Neural crest cell (in vitro differentiated cells): ENCODE results near the gene NCS1. TPM values are rescaled to one million over a fixed set of nuclear protein-coding genes. Genes with fewer than 3 reads are reported as not detected.
A peak's percentile ranks its signal among the peaks of the same experiment; 100 is the strongest.

Source experiments
- DNase-seq: peaks from one replicate; pipeline ENCODE4 v3.0.0; 2021; ENCODE audit warnings: low read depth, mixed read lengths, low spot score
- H3K27ac Mint-ChIP-seq: one replicate; pipeline ENCODE4 v1.8.0; 2021; ENCODE audit warnings: mild to moderate bottlenecking, mixed read lengths; ENCODE audit not compliant: unreplicated experiment
- H3K27me3 Mint-ChIP-seq: 2 replicates; pipeline ENCODE4 v1.8.0; 2021; ENCODE audit warnings: low read depth, mild to moderate bottlenecking, mixed read lengths
- H3K36me3 Mint-ChIP-seq: 2 replicates; pipeline ENCODE4 v1.8.0; 2021; ENCODE audit warnings: low read depth, mild to moderate bottlenecking, mixed read lengths
- H3K4me1 Mint-ChIP-seq: 2 replicates; pipeline ENCODE4 v1.8.0; 2021; ENCODE audit warnings: mixed read lengths
- H3K4me3 Mint-ChIP-seq: one replicate; pipeline ENCODE4 v1.8.0; 2021; ENCODE audit warnings: mild to moderate bottlenecking, mixed read lengths
- H3K9me3 Mint-ChIP-seq: 2 replicates; pipeline ENCODE4 v1.8.0; 2021; ENCODE audit warnings: mixed read lengths
- total RNA-seq: library from RNA; stranded (reverse); gene quantifications from 2 replicates; pipeline ENCODE4 v1.2.1, GENCODE V29; 2021
- TF ChIP-seq, protein P1 (sequence below): fragments of 200-600 bp; sonication (generic); conservative IDR thresholded peaks from 2 replicates; pipeline ENCODE4 v1.5.0; 2021; ENCODE audit warnings: antibody characterized with exemption, mild to moderate bottlenecking

Gene NCS1
- total RNA-seq, 1 donor from 2014 or later, result 60.1 TPM

DNA sequence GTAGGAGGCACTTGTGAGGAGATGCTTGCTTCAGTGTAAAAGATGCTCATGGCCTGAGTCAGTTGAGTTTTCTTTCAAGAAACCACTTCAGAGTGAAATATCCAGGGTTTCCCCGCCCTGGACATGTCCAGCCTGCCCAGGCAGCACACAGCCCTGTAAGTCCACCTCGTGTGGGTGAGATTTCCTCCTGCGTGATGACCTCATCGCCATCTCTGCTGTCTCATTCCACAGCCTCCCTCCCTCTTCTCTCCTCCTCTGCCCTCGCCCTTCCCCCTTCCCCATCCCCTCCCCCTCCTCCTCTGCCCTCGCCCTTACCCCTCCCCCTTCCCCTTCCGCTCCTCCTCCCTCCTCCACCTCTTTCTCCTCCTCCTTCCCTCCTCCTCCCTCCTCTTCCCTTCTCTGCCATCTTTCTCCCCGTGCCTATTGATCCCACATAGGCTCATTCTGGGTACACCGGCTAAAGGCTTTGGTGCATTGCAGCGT is 34.0 kb upstream of the NCS1 start:
- peak overlapping the region; percentile 95 for H3K27ac Mint-ChIP-seq
- H3K4me1 Mint-ChIP-seq, result peaks cover 53% of the 10 kb centered on the region
- H3K9me3 Mint-ChIP-seq, result no peaks in the 10 kb centered on the region
- no peaks in the 10 kb centered on the region for H3K27me3 Mint-ChIP-seq
- TF ChIP-seq, protein P1, sequence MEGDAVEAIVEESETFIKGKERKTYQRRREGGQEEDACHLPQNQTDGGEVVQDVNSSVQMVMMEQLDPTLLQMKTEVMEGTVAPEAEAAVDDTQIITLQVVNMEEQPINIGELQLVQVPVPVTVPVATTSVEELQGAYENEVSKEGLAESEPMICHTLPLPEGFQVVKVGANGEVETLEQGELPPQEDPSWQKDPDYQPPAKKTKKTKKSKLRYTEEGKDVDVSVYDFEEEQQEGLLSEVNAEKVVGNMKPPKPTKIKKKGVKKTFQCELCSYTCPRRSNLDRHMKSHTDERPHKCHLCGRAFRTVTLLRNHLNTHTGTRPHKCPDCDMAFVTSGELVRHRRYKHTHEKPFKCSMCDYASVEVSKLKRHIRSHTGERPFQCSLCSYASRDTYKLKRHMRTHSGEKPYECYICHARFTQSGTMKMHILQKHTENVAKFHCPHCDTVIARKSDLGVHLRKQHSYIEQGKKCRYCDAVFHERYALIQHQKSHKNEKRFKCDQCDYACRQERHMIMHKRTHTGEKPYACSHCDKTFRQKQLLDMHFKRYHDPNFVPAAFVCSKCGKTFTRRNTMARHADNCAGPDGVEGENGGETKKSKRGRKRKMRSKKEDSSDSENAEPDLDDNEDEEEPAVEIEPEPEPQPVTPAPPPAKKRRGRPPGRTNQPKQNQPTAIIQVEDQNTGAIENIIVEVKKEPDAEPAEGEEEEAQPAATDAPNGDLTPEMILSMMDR, result no peak
- peak; percentile 28 for DNase-seq
- peak overlapping the region; percentile 47 for H3K4me3 Mint-ChIP-seq
- peaks cover 2% of the 10 kb centered on the region for H3K36me3 Mint-ChIP-seq

DNA sequence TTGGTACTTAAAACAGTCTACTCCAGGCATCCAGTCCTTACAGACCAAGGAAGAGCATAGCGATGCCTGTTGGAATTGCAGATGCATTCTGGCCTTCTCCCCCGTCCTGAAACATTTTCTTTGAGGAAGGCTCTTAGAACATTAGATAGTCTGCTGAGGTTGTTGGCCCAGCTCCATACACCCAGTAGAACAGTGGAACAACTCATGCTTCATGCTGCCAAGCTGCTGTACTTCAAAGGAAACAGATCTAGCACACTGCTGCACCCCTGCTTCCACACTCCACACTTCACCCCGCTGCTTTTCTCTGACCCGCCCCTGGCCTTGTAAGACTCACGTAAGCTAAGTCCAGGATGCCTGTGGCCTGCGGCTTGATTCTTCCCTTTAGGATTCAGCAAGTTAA is 33.4 kb upstream of the NCS1 start:
- Mint-ChIP-seq H3K27me3 (peaks cover 4% of the 10 kb centered on the region), H3K4me1 (peaks cover 53% of the 10 kb centered on the region), H3K4me3 (peak overlapping the region; percentile 28), H3K9me3 (no peaks in the 10 kb centered on the region), H3K36me3 (no peaks in the 10 kb centered on the region), H3K27ac (peak overlapping the region; percentile 78)
- TF ChIP-seq, protein P1, result no peak
- no peak for DNase-seq

DNA sequence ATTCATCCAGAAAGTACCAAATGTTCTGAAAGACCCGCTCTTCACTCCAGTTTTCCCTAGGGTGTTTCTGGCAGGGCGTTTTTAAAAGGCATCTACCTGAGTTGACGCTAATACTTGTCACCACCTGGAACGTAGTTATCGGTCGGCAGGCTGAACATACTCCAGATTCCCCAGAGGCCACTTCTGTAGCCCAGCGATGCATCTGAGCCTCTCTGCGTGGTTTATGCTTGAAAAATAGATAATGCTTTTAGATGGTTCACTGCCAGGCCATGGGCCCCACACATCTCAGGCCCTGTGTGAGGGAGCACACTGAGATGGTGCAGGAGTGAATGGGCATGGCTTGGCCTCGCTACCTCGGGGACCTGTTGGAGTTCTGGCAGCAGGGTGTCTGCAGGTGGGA is 33.0 kb upstream of the NCS1 start:
- DNase-seq, result no peak
- TF ChIP-seq, protein P1, result no peak
- Mint-ChIP-seq H3K27me3 (peaks cover 8% of the 10 kb centered on the region), H3K36me3 (no peaks in the 10 kb centered on the region), H3K4me3 (peak overlapping the region; percentile 28), H3K9me3 (no peaks in the 10 kb centered on the region), H3K4me1 (peaks cover 56% of the 10 kb centered on the region), H3K27ac (peak overlapping the region; percentile 78)

DNA sequence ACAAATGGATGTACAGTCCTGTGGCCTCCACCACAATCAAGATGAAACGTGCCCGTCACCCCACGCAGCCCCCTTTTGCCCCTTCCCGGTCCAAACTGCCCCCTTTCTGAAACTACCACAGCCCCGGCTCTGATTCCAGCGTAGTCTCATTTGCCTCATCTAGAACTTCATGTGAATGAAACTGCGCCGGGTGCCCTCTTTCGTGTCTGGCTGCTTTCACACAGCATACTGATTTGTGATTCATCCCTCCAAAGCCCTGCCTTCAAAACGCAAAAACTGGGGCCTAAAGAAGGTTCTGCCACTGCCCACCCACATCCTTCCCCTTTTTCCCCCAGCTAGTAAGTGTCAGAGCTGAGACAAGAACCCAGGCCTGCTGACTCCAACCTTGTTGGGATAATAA is 31.5 kb upstream of the NCS1 start:
- peaks cover 51% of the 10 kb centered on the region for H3K4me1 Mint-ChIP-seq
- no peak overlapping the region for H3K4me3 Mint-ChIP-seq
- no peaks in the 10 kb centered on the region for H3K9me3 Mint-ChIP-seq
- TF ChIP-seq, protein P1, result no peak
- H3K36me3 Mint-ChIP-seq, result no peaks in the 10 kb centered on the region
- peak overlapping the region; percentile 27 for H3K27ac Mint-ChIP-seq
- DNase-seq, result no peak
- peaks cover 8% of the 10 kb centered on the region for H3K27me3 Mint-ChIP-seq

DNA sequence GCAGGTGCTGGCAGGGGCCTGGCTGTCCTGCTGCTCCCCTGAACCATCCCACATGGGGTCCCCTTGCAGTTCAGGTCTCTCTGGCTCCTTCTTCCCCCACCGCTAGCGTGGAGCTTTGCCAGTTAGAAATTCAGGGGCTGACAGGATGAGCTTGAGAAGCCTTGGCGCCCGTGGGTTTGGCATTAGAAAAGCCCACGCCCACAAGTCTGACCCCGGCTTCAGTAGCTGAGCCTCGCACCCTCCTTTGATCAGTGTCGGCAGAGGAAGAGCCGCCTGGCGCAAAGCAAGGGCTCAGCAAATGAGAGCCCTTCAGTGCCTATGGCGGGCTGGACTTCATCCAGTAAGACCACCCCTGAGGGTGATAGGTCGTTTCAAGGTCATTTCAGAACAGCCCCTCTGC is 30.1 kb upstream of the NCS1 start:
- Mint-ChIP-seq H3K4me1 (peaks cover 47% of the 10 kb centered on the region), H3K36me3 (no peaks in the 10 kb centered on the region), H3K27me3 (peaks cover 11% of the 10 kb centered on the region), H3K4me3 (no peak overlapping the region), H3K27ac (no peak overlapping the region), H3K9me3 (no peaks in the 10 kb centered on the region)
- no peak for DNase-seq
- TF ChIP-seq, protein P1, result no peak

DNA sequence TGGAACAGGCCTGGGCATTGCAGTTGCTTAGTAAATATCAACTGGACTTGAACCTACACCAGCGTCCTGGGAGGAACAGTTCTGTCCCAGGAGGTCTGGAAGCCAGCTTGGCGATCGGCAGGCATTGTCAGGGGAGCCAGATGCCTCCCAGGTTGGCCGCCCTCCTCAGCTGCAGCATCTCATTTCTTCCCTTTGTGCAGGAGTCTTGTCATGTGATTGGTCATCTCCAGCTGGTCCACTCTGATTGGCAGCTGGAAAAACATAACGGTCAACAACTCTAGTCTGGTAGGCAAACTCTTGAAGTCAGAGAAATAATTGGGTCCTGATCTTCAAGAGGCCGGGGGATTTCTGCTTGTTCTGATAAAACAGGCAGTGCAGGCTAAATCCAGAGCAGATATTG is 29.6 kb upstream of the NCS1 start:
- no peaks in the 10 kb centered on the region for H3K9me3 Mint-ChIP-seq
- no peak overlapping the region for H3K27ac Mint-ChIP-seq
- H3K36me3 Mint-ChIP-seq, result no peaks in the 10 kb centered on the region
- no peak overlapping the region for H3K4me3 Mint-ChIP-seq
- no peak for DNase-seq
- H3K4me1 Mint-ChIP-seq, result peaks cover 42% of the 10 kb centered on the region
- TF ChIP-seq, protein P1, result no peak
- H3K27me3 Mint-ChIP-seq, result peaks cover 11% of the 10 kb centered on the region
